ENCODE results near the gene CSNK1E. TPM values are rescaled to one million over a fixed set of nuclear protein-coding genes. Genes with fewer than 3 reads are reported as not detected.
A peak's percentile ranks its signal among the peaks of the same experiment; 100 is the strongest.

CSNK1E gene
- total RNA-seq, 1 experiment from 2014 or later, result 196 TPM

GRCh38 chr22:38271101-38271500 lies 46.1 kb downstream of the CSNK1E start:
- DNase-seq (ENCODE audit: low spot score), result no peak
- Histone ChIP-seq H3K9me3 (ENCODE audit: low read depth, low read length, poor library complexity, severe bottlenecking) (no peaks in the 10 kb centered on the region), H3K4me3 (ENCODE audit: low read depth, low read length, poor library complexity, severe bottlenecking) (no peak overlapping the region), H3K27ac (ENCODE audit: low read depth, low read length, poor library complexity, severe bottlenecking) (no peak overlapping the region), H3K36me3 (ENCODE audit: insufficient read depth, low read length, poor library complexity, severe bottlenecking) (no peaks in the 10 kb centered on the region), H3K4me1 (ENCODE audit: insufficient read depth, low read length, poor library complexity, severe bottlenecking) (peaks cover 8% of the 10 kb centered on the region), H3K27me3 (replicated peaks; ENCODE audit: insufficient read depth, low read depth, low read length, poor library complexity) (no peaks in the 10 kb centered on the region)
- intact Hi-C loops (cut with micrococcal nuclease; ENCODE audit: unreplicated experiment), result no loop called here
- CTCF ChIA-PET, result no interaction called here
- POLR2A ChIA-PET (ENCODE audit: low non-redundant PET), result no interaction called here
- TSS peak; percentile 40 for BruUV-seq (replicated peaks)
- TF ChIP-seq CTCF (conservative IDR thresholded peaks at IDR 0.05; ENCODE audit: low read depth, low read length) (no peak), EZH2 (IDR thresholded peaks at IDR 0.05; ENCODE audit: borderline replicate concordance, low read depth, low read length, poor library complexity, severe bottlenecking) (no peak)

DNA sequence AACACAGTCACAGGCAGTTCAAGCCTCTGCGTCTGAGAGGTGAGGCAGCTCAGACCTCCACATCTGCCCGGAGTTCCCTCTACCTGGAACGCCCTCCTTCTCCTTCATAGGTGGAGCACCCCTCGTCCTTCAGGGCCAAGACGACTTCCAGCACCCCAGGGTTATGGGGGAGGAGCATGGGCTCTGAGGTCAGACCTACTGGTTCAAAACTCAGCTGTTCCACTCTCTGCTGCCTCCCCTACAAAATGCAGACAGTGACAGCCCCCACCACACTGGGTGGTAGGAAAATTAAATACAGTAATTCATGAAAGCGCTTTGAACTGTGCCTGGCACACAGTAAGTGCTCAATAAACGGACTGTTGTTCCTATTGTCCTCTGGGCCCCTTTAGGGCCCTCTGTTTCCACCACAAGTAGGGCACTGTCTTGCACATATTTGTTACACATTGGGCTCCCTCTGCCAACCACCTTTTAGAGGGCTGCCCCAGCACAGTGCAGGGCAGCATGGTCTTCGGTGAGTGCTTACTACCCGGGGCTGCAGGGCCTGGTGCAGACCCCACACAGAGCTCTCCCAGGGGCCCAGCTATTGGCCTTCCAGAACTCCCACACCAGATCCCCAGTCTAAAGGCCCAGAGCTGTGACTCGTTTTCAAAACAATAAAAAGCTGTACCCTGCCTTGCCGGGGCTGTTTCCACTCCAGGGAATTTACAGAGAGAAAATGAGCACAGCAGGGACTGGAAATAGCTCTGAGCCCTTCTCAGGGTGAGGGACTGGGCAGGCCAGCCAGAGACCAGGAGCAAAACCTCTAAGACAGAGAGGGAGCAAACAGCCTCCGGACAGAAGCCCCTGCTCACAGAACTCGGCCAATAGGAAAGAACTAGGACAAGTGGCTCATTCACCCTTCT lies 46.9 kb downstream of the CSNK1E start:
- Histone ChIP-seq H3K27ac (ENCODE audit: low read depth, low read length, poor library complexity, severe bottlenecking) (no peak overlapping the region), H3K4me1 (ENCODE audit: insufficient read depth, low read length, poor library complexity, severe bottlenecking) (peaks cover 8% of the 10 kb centered on the region), H3K27me3 (replicated peaks; ENCODE audit: insufficient read depth, low read depth, low read length, poor library complexity) (no peaks in the 10 kb centered on the region), H3K36me3 (ENCODE audit: insufficient read depth, low read length, poor library complexity, severe bottlenecking) (no peaks in the 10 kb centered on the region), H3K4me3 (ENCODE audit: low read depth, low read length, poor library complexity, severe bottlenecking) (no peak overlapping the region), H3K9me3 (ENCODE audit: low read depth, low read length, poor library complexity, severe bottlenecking) (no peaks in the 10 kb centered on the region)
- CTCF ChIA-PET, result no interaction called here
- intact Hi-C loops (cut with micrococcal nuclease; ENCODE audit: unreplicated experiment), result no loop called here
- TF ChIP-seq EZH2 (IDR thresholded peaks at IDR 0.05; ENCODE audit: borderline replicate concordance, low read depth, low read length, poor library complexity, severe bottlenecking) (no peak), CTCF (conservative IDR thresholded peaks at IDR 0.05; ENCODE audit: low read depth, low read length) (no peak)
- POLR2A ChIA-PET (ENCODE audit: low non-redundant PET), result no interaction called here
- no peak for DNase-seq (ENCODE audit: low spot score)
- BruUV-seq (replicated peaks), result no TSS peak

- no peaks in the 10 kb centered on the region for H3K27me3 ChIP-seq (replicated peaks; ENCODE audit: insufficient read depth, low read depth, low read length, poor library complexity)
- CTCF ChIA-PET, result no interaction called here
- intact Hi-C loops (cut with micrococcal nuclease; ENCODE audit: unreplicated experiment), result no loop called here
- BruUV-seq (replicated peaks), result no TSS peak
- POLR2A ChIA-PET (ENCODE audit: low non-redundant PET), result no interaction called here
- H3K4me1 ChIP-seq (ENCODE audit: insufficient read depth, low read length, poor library complexity, severe bottlenecking), result peaks cover 8% of the 10 kb centered on the region
- H3K36me3 ChIP-seq (ENCODE audit: insufficient read depth, low read length, poor library complexity, severe bottlenecking), result no peaks in the 10 kb centered on the region
- no peak for TF ChIP-seq EZH2 (IDR thresholded peaks at IDR 0.05; ENCODE audit: borderline replicate concordance, low read depth, low read length, poor library complexity, severe bottlenecking)
- no peak for TF ChIP-seq CTCF (conservative IDR thresholded peaks at IDR 0.05; ENCODE audit: low read depth, low read length)
- no peak overlapping the region for H3K4me3 ChIP-seq (ENCODE audit: low read depth, low read length, poor library complexity, severe bottlenecking)
- H3K9me3 ChIP-seq (ENCODE audit: low read depth, low read length, poor library complexity, severe bottlenecking), result no peaks in the 10 kb centered on the region
- H3K27ac ChIP-seq (ENCODE audit: low read depth, low read length, poor library complexity, severe bottlenecking), result no peak overlapping the region
- DNase-seq (ENCODE audit: low spot score), result no peak
Measured at GRCh38 chr22:38269466-38269865, 47.8 kb downstream of the CSNK1E start.
